ENCODE results near the gene HECW1. TPM values are rescaled to one million over a fixed set of nuclear protein-coding genes. Genes with fewer than 3 reads are reported as not detected.
"Not testable (repeated sequence)": the region's sequence is repeated elsewhere in the genome, so short reads cannot be mapped to it uniquely, and the experiment has no call there.

Gene HECW1
- total RNA-seq, 2 experiments from 2014 or later, result not detected

GRCh38 chr7:43117861-43118260, 5.4 kb downstream of the HECW1 start:
- CTCF ChIA-PET, result no interaction called here
- DNase-seq, result no peak
- peaks cover 5% of the 10 kb centered on the region for H3K4me1 Mint-ChIP-seq
- H3K4me3 Mint-ChIP-seq, result no peak overlapping the region
- H3K36me3 Mint-ChIP-seq, result no peaks in the 10 kb centered on the region
- H3K27me3 Mint-ChIP-seq, result peaks cover 47% of the 10 kb centered on the region
- no peaks in the 10 kb centered on the region for H3K9me3 Mint-ChIP-seq (ENCODE audit: low read depth)
- no peak for ATAC-seq
- H3K27ac Mint-ChIP-seq, result no peak overlapping the region

- DNase-seq (no peak), ATAC-seq (no peak)
- CTCF ChIA-PET, result no interaction called here
- peaks cover 5% of the 10 kb centered on the region for H3K4me1 Mint-ChIP-seq
- no peak overlapping the region for H3K27ac Mint-ChIP-seq
- H3K4me3 Mint-ChIP-seq, result no peak overlapping the region
- no peaks in the 10 kb centered on the region for H3K9me3 Mint-ChIP-seq (ENCODE audit: low read depth)
- H3K27me3 Mint-ChIP-seq, result peaks cover 47% of the 10 kb centered on the region
- H3K36me3 Mint-ChIP-seq, result no peaks in the 10 kb centered on the region
These were observed 5.9 kb downstream of the HECW1 start for GRCh38 chr7:43118313-43118712.

GRCh38 chr7:43119371-43120075, 7.1 kb downstream of the HECW1 start:
- H3K27ac Mint-ChIP-seq, result no peak overlapping the region
- CTCF ChIA-PET, result no interaction called here
- H3K4me3 Mint-ChIP-seq, result no peak overlapping the region
- ATAC-seq, result no peak
- H3K4me1 Mint-ChIP-seq, result no peaks in the 10 kb centered on the region
- H3K36me3 Mint-ChIP-seq, result no peaks in the 10 kb centered on the region
- DNase-seq, result no peak
- H3K9me3 Mint-ChIP-seq (ENCODE audit: low read depth), result no peaks in the 10 kb centered on the region
- H3K27me3 Mint-ChIP-seq, result peaks cover 39% of the 10 kb centered on the region

GRCh38 chr7:43121973-43122372, 9.5 kb downstream of the HECW1 start:
- Mint-ChIP-seq H3K4me1 (no peaks in the 10 kb centered on the region), H3K36me3 (no peaks in the 10 kb centered on the region), H3K27me3 (peaks cover 21% of the 10 kb centered on the region), H3K4me3 (no peak overlapping the region), H3K9me3 (ENCODE audit: low read depth) (no peaks in the 10 kb centered on the region), H3K27ac (no peak overlapping the region)
- CTCF ChIA-PET, result no interaction called here
- no peak for DNase-seq
- ATAC-seq, result no peak

GRCh38 chr7:43123457-43123856, 11.0 kb downstream of the HECW1 start:
- ATAC-seq (no peak), DNase-seq (no peak)
- Mint-ChIP-seq H3K27ac (no peak overlapping the region), H3K9me3 (ENCODE audit: low read depth) (no peaks in the 10 kb centered on the region), H3K27me3 (peaks cover 7% of the 10 kb centered on the region), H3K4me3 (no peak overlapping the region), H3K4me1 (no peaks in the 10 kb centered on the region), H3K36me3 (no peaks in the 10 kb centered on the region)
- CTCF ChIA-PET, result no interaction called here

GRCh38 chr7:43124388-43124787, 11.9 kb downstream of the HECW1 start:
- ATAC-seq (no peak), DNase-seq (no peak)
- CTCF ChIA-PET, result interaction anchor here (0.9 kb wide), 1 partner anchor 16 kb away, joined by 4 read pairs; no protein-coding TSS in a partner anchor
- H3K4me3 Mint-ChIP-seq, result no peak overlapping the region
- H3K27ac Mint-ChIP-seq, result no peak overlapping the region
- H3K4me1 Mint-ChIP-seq, result no peaks in the 10 kb centered on the region
- H3K36me3 Mint-ChIP-seq, result no peaks in the 10 kb centered on the region
- H3K9me3 Mint-ChIP-seq (ENCODE audit: low read depth), result no peaks in the 10 kb centered on the region
- H3K27me3 Mint-ChIP-seq, result peaks cover 7% of the 10 kb centered on the region

GRCh38 chr7:43130347-43130746, 17.9 kb downstream of the HECW1 start:
- CTCF ChIA-PET, result no interaction called here

GRCh38 chr7:43135129-43135528, 22.7 kb downstream of the HECW1 start:
- H3K9me3 Mint-ChIP-seq (ENCODE audit: low read depth), result no peaks in the 10 kb centered on the region
- DNase-seq (no peak), ATAC-seq (no peak)
- H3K27ac Mint-ChIP-seq, result no peak overlapping the region
- H3K4me1 Mint-ChIP-seq, result no peaks in the 10 kb centered on the region
- peaks cover 35% of the 10 kb centered on the region for H3K27me3 Mint-ChIP-seq
- no peak overlapping the region for H3K4me3 Mint-ChIP-seq
- CTCF ChIA-PET, result no interaction called here
- no peaks in the 10 kb centered on the region for H3K36me3 Mint-ChIP-seq

More at GRCh38 chr7:43130347-43130746, 17.9 kb downstream of the HECW1 start:
- ATAC-seq (no peak), DNase-seq (no peak)
- H3K27ac Mint-ChIP-seq, result no peak overlapping the region
- H3K9me3 Mint-ChIP-seq (ENCODE audit: low read depth), result no peaks in the 10 kb centered on the region
- peaks cover 12% of the 10 kb centered on the region for H3K27me3 Mint-ChIP-seq
- H3K4me3 Mint-ChIP-seq, result no peak overlapping the region
- H3K36me3 Mint-ChIP-seq, result no peaks in the 10 kb centered on the region
- no peaks in the 10 kb centered on the region for H3K4me1 Mint-ChIP-seq

- Mint-ChIP-seq H3K4me1 (no peaks in the 10 kb centered on the region), H3K4me3 (no peak overlapping the region), H3K36me3 (no peaks in the 10 kb centered on the region), H3K27ac (no peak overlapping the region), H3K27me3 (peaks cover 35% of the 10 kb centered on the region), H3K9me3 (ENCODE audit: low read depth) (no peaks in the 10 kb centered on the region)
- CTCF ChIA-PET, result no interaction called here
- DNase-seq, result no peak
- no peak for ATAC-seq
These were observed 23.6 kb downstream of the HECW1 start for GRCh38 chr7:43136064-43136463.

GRCh38 chr7:43137121-43137744, 24.8 kb downstream of the HECW1 start:
- DNase-seq; H3K4me3 Mint-ChIP-seq; H3K27ac Mint-ChIP-seq; H3K9me3 Mint-ChIP-seq (ENCODE audit: low read depth); H3K36me3 Mint-ChIP-seq; ATAC-seq; H3K4me1 Mint-ChIP-seq; CTCF ChIA-PET: not testable (repeated sequence)
- peaks cover 34% of the 10 kb centered on the region for H3K27me3 Mint-ChIP-seq

GRCh38 chr7:43137811-43138210, 25.4 kb downstream of the HECW1 start:
- no peaks in the 10 kb centered on the region for H3K4me1 Mint-ChIP-seq
- no peak for ATAC-seq
- CTCF ChIA-PET, result no interaction called here

GRCh38 chr7:43138710-43139109, 26.3 kb downstream of the HECW1 start:
- Mint-ChIP-seq H3K36me3 (no peaks in the 10 kb centered on the region), H3K4me1 (no peaks in the 10 kb centered on the region), H3K4me3 (no peak overlapping the region), H3K27ac (no peak overlapping the region), H3K9me3 (ENCODE audit: low read depth) (no peaks in the 10 kb centered on the region), H3K27me3 (peaks cover 27% of the 10 kb centered on the region)
- no peak for DNase-seq
- ATAC-seq, result no peak
- CTCF ChIA-PET, result no interaction called here

More at GRCh38 chr7:43137811-43138210, 25.4 kb downstream of the HECW1 start:
- Mint-ChIP-seq H3K4me3 (no peak overlapping the region), H3K27me3 (peaks cover 30% of the 10 kb centered on the region), H3K9me3 (ENCODE audit: low read depth) (no peaks in the 10 kb centered on the region), H3K36me3 (no peaks in the 10 kb centered on the region), H3K27ac (no peak overlapping the region)
- DNase-seq, result no peak

- Mint-ChIP-seq H3K9me3 (ENCODE audit: low read depth) (no peaks in the 10 kb centered on the region), H3K27me3 (peaks cover 27% of the 10 kb centered on the region), H3K36me3 (no peaks in the 10 kb centered on the region), H3K4me3 (no peak overlapping the region), H3K4me1 (no peaks in the 10 kb centered on the region), H3K27ac (no peak overlapping the region)
- DNase-seq, result no peak
- no peak for ATAC-seq
- CTCF ChIA-PET, result no interaction called here
These were observed 26.7 kb downstream of the HECW1 start for GRCh38 chr7:43139137-43139536.

GRCh38 chr7:43140186-43140585, 27.7 kb downstream of the HECW1 start:
- no peak overlapping the region for H3K27ac Mint-ChIP-seq
- ATAC-seq, result no peak

More at GRCh38 chr7:43140186-43140585, 27.7 kb downstream of the HECW1 start:
- H3K4me3 Mint-ChIP-seq, result no peak overlapping the region
- CTCF ChIA-PET, result no interaction called here
- DNase-seq, result no peak
- peaks cover 25% of the 10 kb centered on the region for H3K27me3 Mint-ChIP-seq
- H3K9me3 Mint-ChIP-seq (ENCODE audit: low read depth), result no peaks in the 10 kb centered on the region
- H3K4me1 Mint-ChIP-seq, result no peaks in the 10 kb centered on the region
- no peaks in the 10 kb centered on the region for H3K36me3 Mint-ChIP-seq

Data from activated CD8-positive, alpha-beta memory T cell treated with anti-CD3 and anti-CD28 coated beads, Interleukin-2, amount 10 ng/mL, durations not matched to agents 7 days and 5 days (primary cell).